ENCODE results near the gene CMC1.
"Not testable (repeated sequence)": the region's sequence is repeated elsewhere in the genome, so short reads cannot be mapped to it uniquely, and the experiment has no call there.

The CMC1 gene

GRCh38 chr3:28243424-28244106, 2.1 kb downstream of the CMC1 start:
- no peak for DNase-seq (ENCODE audit: low read depth in 2 of 2, low spot score in 1 of 2)

GRCh38 chr3:28244491-28244890, 3.1 kb downstream of the CMC1 start:
- no peak for DNase-seq (ENCODE audit: low read depth in 2 of 2, low spot score in 1 of 2)

GRCh38 chr3:28247286-28247685, 5.9 kb downstream of the CMC1 start:
- DNase-seq (ENCODE audit: low read depth in 2 of 2, low spot score in 1 of 2) = no peak

GRCh38 chr3:28250999-28251398, 9.6 kb downstream of the CMC1 start:
- DNase-seq (ENCODE audit: low read depth in 2 of 2, low spot score in 1 of 2) = no peak

GRCh38 chr3:28252001-28252431, 10.6 kb downstream of the CMC1 start:
- no peak for DNase-seq (ENCODE audit: low read depth in 2 of 2, low spot score in 1 of 2)

GRCh38 chr3:28253040-28253715, 11.8 kb downstream of the CMC1 start:
- no peak for DNase-seq (ENCODE audit: low read depth in 2 of 2, low spot score in 1 of 2)

- no peak for DNase-seq (ENCODE audit: low read depth in 2 of 2, low spot score in 1 of 2)
Observed at GRCh38 chr3:28262001-28262400, 20.6 kb downstream of the CMC1 start.

- DNase-seq (ENCODE audit: low read depth in 2 of 2, low spot score in 1 of 2) = no peak
Observed at GRCh38 chr3:28265641-28266040, 24.2 kb downstream of the CMC1 start.

- no peak for DNase-seq (ENCODE audit: low read depth in 2 of 2, low spot score in 1 of 2)
Observed at GRCh38 chr3:28267984-28268849, 26.8 kb downstream of the CMC1 start.

- DNase-seq (ENCODE audit: low read depth in 2 of 2, low spot score in 1 of 2) = no peak
Observed at GRCh38 chr3:28268989-28269388, 27.6 kb downstream of the CMC1 start.

GRCh38 chr3:28269884-28270283, 28.5 kb downstream of the CMC1 start:
- DNase-seq (ENCODE audit: low read depth in 2 of 2, low spot score in 1 of 2) = not testable (repeated sequence)

GRCh38 chr3:28273837-28274236, 32.4 kb downstream of the CMC1 start:
- no peak for DNase-seq (ENCODE audit: low read depth in 2 of 2, low spot score in 1 of 2)

GRCh38 chr3:28278918-28279317, 37.5 kb downstream of the CMC1 start:
- no peak for DNase-seq (ENCODE audit: low read depth in 2 of 2, low spot score in 1 of 2)

- DNase-seq (ENCODE audit: low read depth in 2 of 2, low spot score in 1 of 2) = no peak
Observed at GRCh38 chr3:28279770-28280169, 38.4 kb downstream of the CMC1 start.

- no peak for DNase-seq (ENCODE audit: low read depth in 2 of 2, low spot score in 1 of 2)
Observed at GRCh38 chr3:28280781-28281180, 39.4 kb downstream of the CMC1 start.

- DNase-seq (ENCODE audit: low read depth in 2 of 2, low spot score in 1 of 2) = no peak
Observed at GRCh38 chr3:28286595-28286994, 45.2 kb downstream of the CMC1 start.

- DNase-seq (ENCODE audit: low read depth in 2 of 2, low spot score in 1 of 2) = no peak
Observed at GRCh38 chr3:28287046-28287445, 45.6 kb downstream of the CMC1 start.

- DNase-seq (ENCODE audit: low read depth in 2 of 2, low spot score in 1 of 2) = no peak
Observed at GRCh38 chr3:28290863-28291300, 49.5 kb downstream of the CMC1 start.

- no peak for DNase-seq (ENCODE audit: low read depth in 2 of 2, low spot score in 1 of 2)
Observed at GRCh38 chr3:28291577-28291976, 50.2 kb downstream of the CMC1 start.

- no peak for DNase-seq (ENCODE audit: low read depth in 2 of 2, low spot score in 1 of 2)
Observed at GRCh38 chr3:28292622-28293021, 51.2 kb downstream of the CMC1 start.

- no peak for DNase-seq (ENCODE audit: low read depth in 2 of 2, low spot score in 1 of 2)
Observed at GRCh38 chr3:28294667-28295413, 53.4 kb downstream of the CMC1 start.

All from stimulated activated CD8-positive, alpha-beta memory T cell treated with anti-CD3 and anti-CD28 coated beads, Interleukin-4, amount 100 ng/mL, for 4 hours (primary cell).